ENCODE measurements around the gene ZDHHC11. TPM values are rescaled to one million over a fixed set of nuclear protein-coding genes. Genes with fewer than 3 reads are reported as not detected.
A peak's percentile ranks its signal among the peaks of the same experiment; 100 is the strongest.

The ZDHHC11 gene
- total RNA-seq, 1 donor from 2014 or later, result 73.0 TPM

DNA sequence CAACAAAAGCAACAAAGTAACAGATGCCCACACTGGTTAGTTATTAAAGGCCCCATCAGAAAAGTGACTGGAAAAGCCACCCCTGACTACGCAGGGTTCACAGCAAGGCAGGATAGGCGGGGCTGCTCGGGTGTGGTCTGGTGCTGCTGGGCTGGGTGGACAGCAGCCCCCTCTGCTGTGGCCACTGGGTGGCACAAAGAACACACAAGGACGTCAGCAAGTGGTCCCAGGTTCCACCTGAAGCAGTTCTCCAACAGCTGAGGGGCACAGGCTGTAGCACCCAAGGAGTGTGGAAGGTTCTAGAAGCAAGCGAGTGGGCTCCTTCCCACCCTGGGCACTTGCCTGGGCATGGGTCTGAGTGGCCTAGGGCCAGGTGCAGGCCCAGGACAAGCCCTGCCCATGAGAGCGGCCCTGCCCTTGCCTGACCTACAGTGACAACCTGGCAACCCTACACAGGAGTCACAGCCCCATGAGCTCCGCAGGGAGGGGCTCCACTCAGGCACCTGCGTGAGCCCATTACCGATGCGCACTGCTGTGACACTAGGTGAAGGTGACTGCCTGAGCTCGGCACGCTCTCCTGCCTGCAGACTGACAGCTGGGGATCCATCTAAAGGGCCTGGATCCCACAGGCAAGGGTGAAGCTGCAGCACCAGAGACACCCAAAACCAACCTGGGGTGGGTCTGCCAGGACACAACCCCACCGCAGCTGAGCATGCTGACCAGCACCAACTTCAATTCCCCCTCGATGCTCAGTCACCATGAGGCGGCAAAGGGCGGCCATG is 33.8 kb upstream of the ZDHHC11 start:
- Mint-ChIP-seq H3K27ac (ENCODE audit: unreplicated experiment) (no peak overlapping the region), H3K27me3 (ENCODE audit: unreplicated experiment) (peaks cover 2% of the 10 kb centered on the region)

DNA sequence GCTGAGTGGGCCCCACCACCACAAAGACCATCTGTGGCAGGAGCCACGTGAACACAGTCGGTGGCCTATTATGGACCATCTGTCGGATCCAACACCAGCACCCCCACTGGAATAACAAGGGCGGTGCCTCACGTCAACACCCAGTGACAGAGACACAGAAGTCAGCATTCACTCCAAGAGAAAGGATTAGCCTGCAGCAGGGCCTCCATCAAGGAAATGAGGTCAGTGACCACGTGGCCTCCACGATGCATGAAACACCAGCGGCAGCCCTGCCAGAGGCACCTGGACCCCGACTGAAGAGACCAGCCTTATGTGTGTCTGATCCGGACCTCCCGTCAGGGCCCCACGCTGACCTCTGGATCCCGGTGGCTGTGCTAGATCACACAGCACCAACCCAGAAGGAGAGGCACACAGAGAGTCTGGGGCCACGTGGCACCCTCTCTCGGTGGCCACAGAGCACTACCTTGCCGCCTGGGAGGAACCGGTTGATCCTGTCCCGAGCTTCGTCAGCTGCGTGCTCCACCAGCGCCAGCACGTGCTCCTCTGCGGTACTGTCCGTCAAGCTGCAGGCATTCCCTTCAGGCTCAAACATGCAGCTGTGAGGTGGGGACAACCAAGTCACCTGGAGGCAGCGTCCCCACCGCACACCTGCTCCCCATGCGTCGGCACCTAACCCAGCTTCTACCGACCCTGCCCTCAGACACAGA is 32.8 kb upstream of the ZDHHC11 start:
- Mint-ChIP-seq H3K4me1 (ENCODE audit: low read depth, unreplicated experiment) (no peaks in the 10 kb centered on the region), H3K27me3 (ENCODE audit: unreplicated experiment) (peaks cover 2% of the 10 kb centered on the region), H3K9me3 (ENCODE audit: unreplicated experiment) (peaks cover 3% of the 10 kb centered on the region), H3K4me3 (ENCODE audit: unreplicated experiment) (no peak overlapping the region), H3K36me3 (ENCODE audit: unreplicated experiment) (peaks cover 26% of the 10 kb centered on the region), H3K27ac (ENCODE audit: unreplicated experiment) (no peak overlapping the region)
- TF ChIP-seq, protein P1, sequence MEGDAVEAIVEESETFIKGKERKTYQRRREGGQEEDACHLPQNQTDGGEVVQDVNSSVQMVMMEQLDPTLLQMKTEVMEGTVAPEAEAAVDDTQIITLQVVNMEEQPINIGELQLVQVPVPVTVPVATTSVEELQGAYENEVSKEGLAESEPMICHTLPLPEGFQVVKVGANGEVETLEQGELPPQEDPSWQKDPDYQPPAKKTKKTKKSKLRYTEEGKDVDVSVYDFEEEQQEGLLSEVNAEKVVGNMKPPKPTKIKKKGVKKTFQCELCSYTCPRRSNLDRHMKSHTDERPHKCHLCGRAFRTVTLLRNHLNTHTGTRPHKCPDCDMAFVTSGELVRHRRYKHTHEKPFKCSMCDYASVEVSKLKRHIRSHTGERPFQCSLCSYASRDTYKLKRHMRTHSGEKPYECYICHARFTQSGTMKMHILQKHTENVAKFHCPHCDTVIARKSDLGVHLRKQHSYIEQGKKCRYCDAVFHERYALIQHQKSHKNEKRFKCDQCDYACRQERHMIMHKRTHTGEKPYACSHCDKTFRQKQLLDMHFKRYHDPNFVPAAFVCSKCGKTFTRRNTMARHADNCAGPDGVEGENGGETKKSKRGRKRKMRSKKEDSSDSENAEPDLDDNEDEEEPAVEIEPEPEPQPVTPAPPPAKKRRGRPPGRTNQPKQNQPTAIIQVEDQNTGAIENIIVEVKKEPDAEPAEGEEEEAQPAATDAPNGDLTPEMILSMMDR (IDR thresholded peaks at IDR 0.05; ENCODE audit: partially characterized antibody, unreplicated experiment), result no peak
- DNase-seq, result no peak

More for the DNA sequence above, 33.8 kb upstream of the ZDHHC11 start:
- Mint-ChIP-seq H3K4me3 (ENCODE audit: unreplicated experiment) (no peak overlapping the region), H3K36me3 (ENCODE audit: unreplicated experiment) (peaks cover 26% of the 10 kb centered on the region), H3K9me3 (ENCODE audit: unreplicated experiment) (peaks cover 3% of the 10 kb centered on the region), H3K4me1 (ENCODE audit: low read depth, unreplicated experiment) (no peaks in the 10 kb centered on the region)
- DNase-seq, result no peak
- TF ChIP-seq, protein P1 (IDR thresholded peaks at IDR 0.05; ENCODE audit: partially characterized antibody, unreplicated experiment), result no peak

DNA sequence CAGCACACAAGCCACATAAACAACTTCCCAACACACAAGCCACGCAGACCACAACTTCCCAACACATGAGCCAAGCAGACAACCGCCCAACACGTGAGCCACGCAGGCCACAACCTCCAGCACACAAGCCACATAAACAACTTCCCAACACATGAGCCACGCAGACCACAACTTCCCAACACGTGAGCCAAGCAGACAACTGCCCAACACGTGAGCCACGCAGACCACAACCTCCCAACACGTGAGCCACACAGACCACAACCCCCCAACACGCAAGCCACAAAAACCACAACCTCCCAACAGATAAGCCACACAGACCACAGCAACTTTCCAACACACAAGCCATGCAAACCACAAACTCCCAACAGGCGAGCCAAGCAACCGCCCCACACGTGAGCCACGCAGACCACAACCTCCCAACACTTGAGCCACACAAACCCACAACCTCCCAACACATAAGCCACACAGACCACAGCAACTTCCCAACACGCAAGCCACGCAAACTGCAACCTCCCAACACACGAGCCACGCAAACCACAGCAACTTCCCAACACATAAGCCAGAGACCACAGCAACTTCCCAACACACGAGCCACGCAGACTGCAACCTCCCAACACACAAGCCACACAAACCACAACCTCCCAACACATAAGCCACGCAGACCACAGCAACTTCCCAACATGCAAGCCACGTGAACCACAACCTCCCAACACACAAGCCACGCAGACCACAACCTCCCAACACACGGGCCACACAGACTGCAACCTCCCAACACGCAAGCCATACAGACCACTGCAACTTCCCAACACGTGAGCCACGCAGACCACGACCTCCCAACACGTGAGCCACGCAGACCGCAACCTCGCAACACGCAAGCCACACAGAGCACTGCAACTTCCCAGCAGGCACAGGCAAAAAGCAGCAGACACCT is 31.7 kb upstream of the ZDHHC11 start:
- H3K36me3 Mint-ChIP-seq (ENCODE audit: unreplicated experiment), result peaks cover 24% of the 10 kb centered on the region

GRCh38 chr5:881551-881935 is 30.8 kb upstream of the ZDHHC11 start:
- Mint-ChIP-seq H3K27ac (ENCODE audit: unreplicated experiment) (no peak overlapping the region), H3K4me3 (ENCODE audit: unreplicated experiment) (no peak overlapping the region), H3K4me1 (ENCODE audit: low read depth, unreplicated experiment) (no peaks in the 10 kb centered on the region), H3K27me3 (ENCODE audit: unreplicated experiment) (peaks cover 2% of the 10 kb centered on the region), H3K36me3 (ENCODE audit: unreplicated experiment) (peaks cover 19% of the 10 kb centered on the region), H3K9me3 (ENCODE audit: unreplicated experiment) (peaks cover 3% of the 10 kb centered on the region)
- TF ChIP-seq, protein P1 (IDR thresholded peaks at IDR 0.05; ENCODE audit: partially characterized antibody, unreplicated experiment), result no peak
- no peak for DNase-seq

More for the DNA sequence above, 31.7 kb upstream of the ZDHHC11 start:
- no peak for DNase-seq
- TF ChIP-seq, protein P1 (IDR thresholded peaks at IDR 0.05; ENCODE audit: partially characterized antibody, unreplicated experiment), result no peak
- Mint-ChIP-seq H3K4me3 (ENCODE audit: unreplicated experiment) (no peak overlapping the region), H3K4me1 (ENCODE audit: low read depth, unreplicated experiment) (no peaks in the 10 kb centered on the region), H3K27me3 (ENCODE audit: unreplicated experiment) (peaks cover 2% of the 10 kb centered on the region), H3K27ac (ENCODE audit: unreplicated experiment) (peak overlapping the region; percentile 46), H3K9me3 (ENCODE audit: unreplicated experiment) (peaks cover 3% of the 10 kb centered on the region)

Measured in glutamatergic neuron (in vitro differentiated cells).